ENCODE data around the gene ACSS3.
"Not testable (repeated sequence)": the region's sequence is repeated elsewhere in the genome, so short reads cannot be mapped to it uniquely, and the experiment has no call there.

Gene ACSS3

DNA sequence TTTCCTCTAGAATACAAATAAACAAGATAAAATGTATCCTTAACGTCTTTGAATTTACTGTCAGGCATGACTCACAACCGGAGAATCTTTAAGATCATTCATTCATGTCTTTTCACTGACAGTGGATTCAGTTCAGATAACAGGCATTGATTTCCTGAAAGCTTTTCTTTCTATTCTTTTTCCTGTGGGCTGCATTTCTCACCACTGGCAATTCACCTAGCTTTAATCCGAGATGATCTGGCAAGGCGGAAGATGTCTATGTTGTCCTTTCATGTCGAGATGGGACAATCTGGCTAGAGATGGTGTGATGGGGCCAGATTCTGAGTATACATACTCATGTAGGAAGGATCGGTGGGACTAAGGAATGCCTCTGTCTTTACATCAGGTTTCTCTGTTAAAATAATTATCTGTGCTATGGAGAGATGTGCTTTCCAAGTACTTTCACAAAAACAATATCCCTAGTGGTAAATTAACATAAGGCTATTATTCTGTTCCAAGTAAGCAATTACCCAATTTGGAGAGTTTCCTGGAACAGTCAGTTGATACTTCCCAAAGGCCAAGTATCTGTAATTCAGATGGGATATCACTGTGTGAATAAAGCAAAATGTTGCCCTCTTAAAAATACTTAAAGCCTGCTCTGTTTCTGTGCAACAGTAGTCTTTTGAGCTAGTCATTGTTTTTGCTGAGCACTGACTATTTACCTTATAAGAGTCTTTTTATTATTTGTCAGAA is 17.8 kb downstream of the ACSS3 start:
- Histone ChIP-seq H3K36me3 (no peaks in the 10 kb centered on the region), H3K4me1 (no peaks in the 10 kb centered on the region), H3K27ac (no peak overlapping the region), H3K9me3 (no peaks in the 10 kb centered on the region), H3K4me3 (no peak overlapping the region), H3K27me3 (no peaks in the 10 kb centered on the region)
- TF ChIP-seq, protein P1, sequence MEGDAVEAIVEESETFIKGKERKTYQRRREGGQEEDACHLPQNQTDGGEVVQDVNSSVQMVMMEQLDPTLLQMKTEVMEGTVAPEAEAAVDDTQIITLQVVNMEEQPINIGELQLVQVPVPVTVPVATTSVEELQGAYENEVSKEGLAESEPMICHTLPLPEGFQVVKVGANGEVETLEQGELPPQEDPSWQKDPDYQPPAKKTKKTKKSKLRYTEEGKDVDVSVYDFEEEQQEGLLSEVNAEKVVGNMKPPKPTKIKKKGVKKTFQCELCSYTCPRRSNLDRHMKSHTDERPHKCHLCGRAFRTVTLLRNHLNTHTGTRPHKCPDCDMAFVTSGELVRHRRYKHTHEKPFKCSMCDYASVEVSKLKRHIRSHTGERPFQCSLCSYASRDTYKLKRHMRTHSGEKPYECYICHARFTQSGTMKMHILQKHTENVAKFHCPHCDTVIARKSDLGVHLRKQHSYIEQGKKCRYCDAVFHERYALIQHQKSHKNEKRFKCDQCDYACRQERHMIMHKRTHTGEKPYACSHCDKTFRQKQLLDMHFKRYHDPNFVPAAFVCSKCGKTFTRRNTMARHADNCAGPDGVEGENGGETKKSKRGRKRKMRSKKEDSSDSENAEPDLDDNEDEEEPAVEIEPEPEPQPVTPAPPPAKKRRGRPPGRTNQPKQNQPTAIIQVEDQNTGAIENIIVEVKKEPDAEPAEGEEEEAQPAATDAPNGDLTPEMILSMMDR (IDR thresholded peaks at IDR 0.05): no peak
- intact Hi-C loops (cut with DNase I; ENCODE audit: low total_unique reads): no loop called here
- DNase-seq: no peak

DNA sequence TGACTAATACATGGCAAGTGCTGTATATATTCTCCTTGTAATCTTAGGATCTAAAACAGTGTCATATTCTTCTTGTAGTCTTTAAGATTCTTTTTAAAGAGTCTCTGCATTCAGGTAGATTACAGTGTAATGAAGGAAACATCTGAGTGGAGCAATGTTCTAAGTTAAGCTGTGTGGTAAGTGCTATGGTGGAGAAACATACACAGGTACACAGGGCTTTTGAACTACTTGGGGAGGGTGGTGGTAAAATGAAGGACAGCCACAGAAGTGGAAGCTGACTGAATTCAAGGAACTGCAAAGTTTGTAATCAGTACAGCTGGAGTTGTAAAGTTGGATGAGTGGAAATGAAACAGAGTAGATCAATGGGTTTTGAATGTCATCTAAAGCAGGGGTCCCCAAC is 27.8 kb downstream of the ACSS3 start:
- Histone ChIP-seq H3K9me3 (no peaks in the 10 kb centered on the region), H3K27ac (no peak overlapping the region), H3K27me3 (no peaks in the 10 kb centered on the region), H3K4me3 (no peak overlapping the region), H3K4me1 (no peaks in the 10 kb centered on the region), H3K36me3 (peaks cover 0 to 9% (median 0%) of the 10 kb centered on the region in 3 donors)
- TF ChIP-seq, protein P1 (IDR thresholded peaks at IDR 0.05): no peak
- no peak for DNase-seq
- intact Hi-C loops (cut with DNase I; ENCODE audit: low total_unique reads): loop anchor here (10.0 kb wide), 1 partner anchor 51 kb away; no protein-coding TSS in a partner anchor

DNA sequence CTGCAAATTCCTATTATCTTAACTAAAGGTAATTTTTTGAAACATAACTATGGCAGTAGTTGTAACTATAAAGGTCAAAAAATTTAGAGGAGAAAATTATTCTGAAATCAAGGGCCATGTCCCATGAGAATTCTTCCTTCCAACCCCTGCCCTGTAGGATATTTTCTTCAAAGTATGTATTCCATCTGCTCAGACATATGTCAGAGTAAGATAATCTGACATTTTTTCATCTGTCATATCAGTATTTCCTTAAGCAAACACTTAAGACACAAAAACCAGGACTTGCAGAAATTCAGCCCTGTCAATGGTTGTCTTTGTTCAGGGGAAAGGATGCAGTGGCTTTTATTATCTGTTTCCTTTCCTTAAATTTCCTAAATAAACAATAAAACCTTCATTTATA is 36.3 kb downstream of the ACSS3 start:
- TF ChIP-seq, protein P1 (IDR thresholded peaks at IDR 0.05): no peak
- peaks cover 0 to 2% (median 0%) of the 10 kb centered on the region in 3 donors for H3K9me3 ChIP-seq
- no peak overlapping the region for H3K27ac ChIP-seq
- no peak overlapping the region for H3K4me3 ChIP-seq
- DNase-seq: no peak
- peaks cover 8 to 23% (median 18%) of the 10 kb centered on the region in 3 donors for H3K36me3 ChIP-seq
- H3K27me3 ChIP-seq: no peaks in the 10 kb centered on the region
- H3K4me1 ChIP-seq: no peaks in the 10 kb centered on the region
- intact Hi-C loops (cut with DNase I; ENCODE audit: low total_unique reads): no loop called here

DNA sequence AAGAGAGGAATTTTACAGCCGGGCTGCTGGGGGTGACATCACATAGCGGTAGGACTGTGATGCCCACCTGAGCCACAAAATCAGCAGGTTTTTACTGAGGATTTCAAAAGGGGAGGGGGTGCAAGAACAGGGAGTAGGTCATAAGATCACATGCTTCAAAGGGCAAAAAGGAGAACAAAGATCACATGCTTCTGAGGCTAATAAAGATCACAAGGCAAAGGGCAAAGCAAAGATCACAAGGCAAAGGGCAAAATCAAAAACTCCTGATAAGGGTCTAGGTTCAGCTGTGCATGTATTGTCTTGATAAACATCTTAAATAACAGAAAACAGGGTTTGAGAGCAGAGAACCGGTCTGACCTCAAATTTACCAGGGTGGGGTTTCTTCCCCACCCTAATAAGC is 41.2 kb downstream of the ACSS3 start:
- intact Hi-C loops (cut with DNase I; ENCODE audit: low total_unique reads); H3K9me3 ChIP-seq; H3K27me3 ChIP-seq; H3K4me1 ChIP-seq; DNase-seq; H3K4me3 ChIP-seq; H3K27ac ChIP-seq: not testable (repeated sequence)
- peaks cover 5 to 28% (median 8%) of the 10 kb centered on the region in 3 donors for H3K36me3 ChIP-seq

DNA sequence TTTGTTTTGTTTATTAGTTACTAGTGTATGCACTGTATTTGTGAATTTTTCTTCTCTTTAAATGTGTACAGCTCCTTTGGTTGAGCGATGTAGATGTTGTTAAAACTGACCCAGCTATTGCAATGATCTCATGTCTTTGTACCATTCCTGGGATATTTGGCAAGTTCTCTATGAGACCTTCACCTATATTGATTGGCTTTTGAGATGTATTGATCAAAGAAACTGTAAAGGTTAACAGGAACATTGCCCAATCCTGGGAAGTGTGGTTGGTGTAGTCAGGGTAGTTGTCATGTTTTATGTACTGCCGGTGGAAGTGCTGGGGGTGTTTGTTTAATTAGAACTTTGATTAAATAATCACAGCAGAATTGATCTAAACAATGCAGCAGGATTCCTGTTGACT is 43.1 kb downstream of the ACSS3 start:
- Histone ChIP-seq H3K9me3 (peaks cover 0 to 4% (median 0%) of the 10 kb centered on the region in 3 donors), H3K4me3 (no peak overlapping the region), H3K27me3 (no peaks in the 10 kb centered on the region), H3K36me3 (peaks cover 5 to 28% (median 8%) of the 10 kb centered on the region in 3 donors), H3K4me1 (no peaks in the 10 kb centered on the region), H3K27ac (no peak overlapping the region)
- no peak for DNase-seq
- intact Hi-C loops (cut with DNase I; ENCODE audit: low total_unique reads): no loop called here
- TF ChIP-seq, protein P1 (IDR thresholded peaks at IDR 0.05): no peak

DNA sequence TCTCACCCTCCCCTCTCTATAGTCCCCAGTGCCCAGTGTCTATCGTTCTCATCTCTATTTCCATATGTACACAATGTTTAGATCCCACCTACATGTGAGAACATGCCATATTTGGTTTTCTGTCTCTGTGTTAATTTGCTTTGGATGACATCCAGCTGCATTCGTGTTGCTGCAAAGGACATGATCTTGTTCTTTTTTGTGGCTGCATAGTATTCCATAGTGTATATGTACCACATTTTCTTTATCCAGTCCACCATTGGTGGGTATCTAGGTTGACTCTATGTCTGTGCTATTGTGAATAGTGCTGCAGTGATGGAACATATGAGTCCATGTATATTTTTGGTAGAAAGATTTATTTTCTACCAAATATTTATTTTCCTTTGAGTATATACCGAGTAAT is 45.7 kb downstream of the ACSS3 start:
- Histone ChIP-seq H3K4me1 (no peaks in the 10 kb centered on the region), H3K27me3 (no peaks in the 10 kb centered on the region), H3K4me3 (no peak overlapping the region), H3K9me3 (peaks cover 0 to 4% (median 0%) of the 10 kb centered on the region in 3 donors), H3K27ac (no peak overlapping the region), H3K36me3 (peaks cover under 1 to 16% (median 3%) of the 10 kb centered on the region in 3 donors)
- TF ChIP-seq, protein P1 (IDR thresholded peaks at IDR 0.05): no peak
- DNase-seq: no peak
- intact Hi-C loops (cut with DNase I; ENCODE audit: low total_unique reads): no loop called here

Data from tibial artery (tissue), 4 donors.